ENCODE data around the gene INPP4B.
A peak's percentile ranks its signal among the peaks of the same experiment; 100 is the strongest.
"Not testable (repeated sequence)": the region's sequence is repeated elsewhere in the genome, so short reads cannot be mapped to it uniquely, and the experiment has no call there.

The INPP4B gene

DNA sequence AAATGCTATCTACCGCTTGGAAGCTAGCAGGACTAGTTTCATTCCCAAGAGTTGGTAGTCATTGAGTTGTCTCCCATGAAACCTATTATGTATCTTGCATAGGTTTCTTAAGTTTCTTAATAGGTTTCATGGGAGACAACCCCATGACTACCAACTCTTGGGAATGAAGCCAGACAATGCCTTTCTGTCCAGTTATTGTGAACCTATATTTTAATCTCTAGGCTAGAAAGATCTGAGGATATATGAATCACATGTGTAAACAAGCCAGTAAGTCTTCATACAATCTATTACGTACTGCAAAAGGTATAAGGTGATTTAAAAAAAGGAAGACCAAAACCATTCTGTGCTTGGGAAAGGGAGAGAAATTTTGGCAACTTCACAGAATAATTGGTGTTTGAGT lies 162.6 kb downstream of the INPP4B start:
- no peak for DNase-seq (ENCODE audit: low spot score)

DNA sequence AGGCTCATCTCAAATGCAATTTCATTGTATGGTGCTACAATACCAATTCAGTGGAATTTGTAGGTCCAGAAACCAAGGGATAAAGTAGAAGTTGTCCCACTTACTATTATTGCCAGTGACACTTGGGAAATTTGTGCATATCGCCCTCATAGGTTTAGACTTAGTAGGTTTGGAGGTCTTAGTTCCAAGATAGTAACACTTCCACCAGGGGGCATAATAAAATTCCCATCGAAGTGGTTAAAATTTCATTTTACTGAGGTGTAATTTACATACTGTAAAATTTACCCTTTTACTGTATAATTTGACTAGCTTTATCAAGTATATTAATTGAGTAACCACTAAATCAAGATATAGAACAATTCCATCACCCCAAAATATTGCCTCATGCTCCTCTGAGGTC lies 174.6 kb downstream of the INPP4B start:
- no peak for DNase-seq (ENCODE audit: low spot score)

DNA sequence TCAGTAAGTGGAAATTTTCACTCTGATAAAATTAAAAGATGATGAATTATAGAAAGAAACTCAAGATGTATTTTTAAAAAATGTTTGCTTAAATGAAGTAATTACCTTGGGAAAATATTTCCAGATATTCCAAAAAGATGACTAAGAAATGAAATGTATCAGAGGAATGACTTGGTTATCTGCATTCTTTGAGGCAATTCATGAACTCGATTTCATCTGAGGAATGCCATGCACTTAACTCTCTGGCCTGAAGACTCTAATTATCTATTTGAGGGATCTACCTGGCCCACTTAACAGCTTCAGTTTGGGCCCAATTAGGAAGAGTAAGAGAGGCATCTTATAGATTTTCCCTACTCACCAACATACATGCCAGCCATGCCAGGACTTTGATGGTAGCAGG lies 182.3 kb downstream of the INPP4B start:
- DNase-seq (ENCODE audit: low spot score), result peak; percentile 38

DNA sequence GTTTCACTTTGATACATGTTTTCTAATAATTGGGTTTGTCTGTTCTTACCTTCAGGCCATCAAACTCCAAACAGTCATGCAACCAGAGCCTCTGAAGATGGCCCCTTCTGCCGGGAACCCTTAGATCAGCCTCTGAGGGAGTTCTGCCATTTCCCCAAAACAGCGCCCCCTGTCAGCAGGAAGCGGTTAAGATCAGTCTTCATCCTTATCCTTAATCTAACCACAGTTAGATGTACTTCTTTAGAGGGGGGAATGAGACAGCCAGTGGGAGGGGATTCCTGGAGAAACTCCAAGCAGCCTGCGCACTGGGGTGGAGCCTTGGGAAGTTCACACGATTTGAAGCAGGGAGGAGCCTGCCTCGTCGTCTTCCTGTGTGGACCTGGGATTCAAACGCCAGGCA lies 185.4 kb downstream of the INPP4B start:
- no peak for DNase-seq (ENCODE audit: low spot score)

DNA sequence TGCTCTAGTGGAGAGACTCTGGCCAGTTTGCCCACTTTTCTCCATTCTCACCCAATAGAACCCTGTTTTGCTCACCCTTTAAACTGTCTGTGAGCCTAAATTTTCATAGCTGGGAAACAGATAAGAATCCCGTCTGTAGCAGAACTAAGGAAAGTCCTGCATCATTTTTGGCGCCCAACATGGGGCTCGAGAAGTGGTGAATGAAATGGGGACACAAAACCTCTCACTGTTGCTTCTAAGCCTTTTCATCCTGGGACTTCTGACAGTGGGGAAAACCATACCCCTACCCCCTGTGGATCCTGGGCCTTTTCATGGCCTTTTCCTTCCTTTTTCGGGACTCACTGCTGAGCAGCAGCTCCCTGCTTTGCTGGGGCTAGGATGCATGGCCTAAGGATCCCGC lies 189.9 kb downstream of the INPP4B start:
- no peak for DNase-seq (ENCODE audit: low spot score)

DNA sequence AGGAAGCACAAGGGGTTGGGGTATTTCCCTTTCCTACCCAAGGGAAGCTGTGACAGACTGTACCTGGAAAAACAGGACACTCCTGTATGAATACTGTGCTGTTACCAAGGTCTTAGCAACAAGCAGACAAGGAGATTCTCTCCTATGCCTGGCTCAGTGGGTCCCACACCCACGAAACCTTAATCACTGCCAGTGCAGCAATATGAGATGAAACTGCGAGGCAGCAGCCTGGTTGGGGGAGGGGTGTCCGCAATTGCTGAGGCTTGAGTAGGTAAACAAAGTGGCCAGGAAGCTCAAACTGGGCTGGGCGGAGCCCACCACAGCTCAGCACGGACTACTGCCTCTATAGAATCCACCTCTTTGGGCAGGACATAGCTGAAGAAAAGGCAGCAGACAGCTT lies 197.7 kb downstream of the INPP4B start:
- DNase-seq (ENCODE audit: low spot score), result no peak

DNA sequence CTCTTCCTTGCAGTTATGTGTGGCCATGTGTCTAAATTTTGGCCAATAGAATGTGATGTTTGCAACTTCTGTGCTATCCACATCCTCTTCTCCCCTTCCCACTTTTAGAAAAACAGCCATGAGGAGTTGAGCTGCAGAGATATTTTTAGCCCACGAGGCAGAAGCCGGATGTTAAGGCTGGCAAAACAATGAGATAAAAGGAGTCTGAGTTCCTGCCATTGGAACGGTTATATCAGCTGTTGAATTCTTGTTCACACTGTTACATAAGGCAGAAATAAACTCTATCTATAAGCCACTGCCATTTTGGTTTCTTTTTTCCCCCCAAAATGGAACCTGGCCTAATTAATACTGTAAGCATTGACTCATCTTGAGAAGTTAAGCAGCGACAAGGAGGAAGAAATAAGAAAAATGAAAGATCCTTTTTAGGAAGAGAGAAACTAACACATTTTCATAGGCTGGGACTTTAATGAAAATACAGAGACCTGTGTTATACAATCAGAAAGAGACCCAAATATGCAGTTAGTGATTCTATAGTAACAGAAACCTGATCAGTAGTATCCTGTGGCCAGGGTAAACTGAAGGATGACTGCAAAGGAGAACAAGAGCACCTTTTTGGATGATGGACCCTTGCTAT lies 200.5 kb downstream of the INPP4B start:
- no peak for DNase-seq (ENCODE audit: low spot score)

DNA sequence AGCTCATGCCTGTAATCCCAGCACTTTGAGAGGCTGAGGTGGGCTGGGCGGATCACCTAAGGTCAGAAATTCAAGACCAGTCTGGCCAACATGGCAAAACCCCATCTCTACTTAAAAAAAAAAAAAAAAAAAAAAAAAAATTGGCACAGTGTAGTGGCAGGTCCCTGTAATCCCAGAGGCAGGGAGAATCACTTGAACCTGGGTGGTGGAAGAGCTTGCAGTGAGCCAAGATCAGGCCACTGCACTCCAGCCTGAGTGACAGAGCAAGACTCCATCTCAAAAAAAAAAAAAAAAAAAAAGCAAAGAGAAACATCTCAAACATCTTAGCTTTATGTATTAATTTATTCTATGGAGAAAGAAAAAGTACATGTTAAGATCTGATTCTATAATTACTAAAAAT lies 201.5 kb downstream of the INPP4B start:
- not testable (repeated sequence) for DNase-seq (ENCODE audit: low spot score)

DNA sequence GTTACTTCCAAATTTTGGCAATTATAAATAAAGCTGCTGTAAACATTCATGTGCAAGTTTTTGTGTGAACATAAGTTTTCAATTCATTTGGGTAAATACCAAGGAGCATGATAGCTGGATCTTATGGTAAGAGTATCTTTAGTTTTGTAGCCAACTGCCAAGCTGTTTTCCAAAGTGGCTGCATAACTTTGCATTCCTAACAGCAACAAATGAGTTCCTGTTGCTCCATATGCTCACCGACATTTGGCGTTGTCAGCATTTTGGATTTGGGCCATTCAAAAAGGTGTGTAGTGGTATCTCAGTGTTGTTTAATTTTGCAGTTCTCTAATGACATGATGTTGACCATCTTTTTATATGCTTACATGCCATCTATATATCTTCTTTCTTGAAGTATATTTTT lies 208.5 kb downstream of the INPP4B start:
- no peak for DNase-seq (ENCODE audit: low spot score)

DNA sequence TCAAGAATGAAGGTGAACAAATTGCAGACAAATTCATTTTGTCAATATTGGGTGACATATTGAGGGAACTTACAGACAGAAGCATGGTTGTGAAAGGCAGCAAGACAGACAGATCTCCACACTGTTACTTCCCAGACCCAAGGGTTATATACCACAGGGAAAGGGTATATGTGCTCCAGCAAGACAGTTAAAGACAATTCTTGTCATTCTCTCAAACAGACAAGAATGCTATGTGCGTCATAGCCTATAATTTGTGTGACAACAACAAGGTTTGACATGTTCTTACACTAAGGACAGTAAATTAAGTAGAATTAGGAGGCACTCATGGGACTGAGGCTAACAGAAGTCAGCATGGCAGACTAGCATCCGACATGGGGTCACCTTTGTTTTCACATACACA lies 214.3 kb downstream of the INPP4B start:
- no peak for DNase-seq (ENCODE audit: low spot score)

DNA sequence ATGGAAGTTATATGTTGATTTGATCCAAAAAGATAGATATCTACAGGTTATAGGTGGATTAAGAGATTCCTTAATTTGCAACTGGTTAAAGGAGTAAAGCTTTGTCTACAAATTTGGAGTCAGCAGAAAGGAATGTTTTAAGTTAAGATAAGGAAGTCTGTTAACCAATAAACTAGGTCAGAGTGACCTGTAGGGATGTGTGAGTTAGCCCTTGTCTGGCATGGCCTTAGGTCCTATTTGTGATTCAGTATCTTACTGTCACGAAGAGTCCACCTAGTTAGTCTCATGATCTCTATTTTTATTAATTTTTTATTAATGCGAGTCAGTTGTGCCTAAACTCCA lies 230.8 kb downstream of the INPP4B start:
- no peak for DNase-seq (ENCODE audit: low spot score)

DNA sequence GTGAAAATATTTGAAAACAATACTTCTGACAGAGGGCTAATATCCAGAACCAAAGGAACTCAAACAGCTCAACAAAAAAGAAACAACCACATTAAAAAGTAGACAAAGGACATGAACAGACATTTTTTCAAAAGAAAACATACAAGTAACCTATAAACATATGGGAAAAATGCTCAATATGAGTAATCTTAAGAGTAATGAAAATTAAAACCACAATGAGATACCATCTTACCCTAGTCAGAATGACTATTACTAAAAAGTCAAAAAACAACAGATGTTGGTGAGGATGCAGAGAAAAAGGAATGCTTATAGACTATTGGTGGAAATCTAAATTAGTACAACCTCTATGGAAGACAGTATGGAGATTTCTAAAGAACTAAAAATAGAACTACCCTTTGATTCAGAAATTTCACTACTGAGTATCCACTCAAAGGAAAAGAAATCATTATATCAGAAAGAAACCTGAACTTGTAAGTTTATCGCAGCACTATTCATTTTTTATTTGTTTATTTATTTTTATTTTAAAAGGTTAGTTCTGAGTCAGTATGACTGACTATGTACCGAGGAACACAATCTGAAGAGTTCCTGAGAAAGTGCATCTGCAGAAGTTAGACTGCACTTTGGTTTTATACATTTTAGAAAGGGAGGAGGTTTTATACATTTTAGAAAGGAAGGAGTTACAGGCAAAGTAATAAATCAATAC lies 231.3 kb downstream of the INPP4B start:
- no peak for DNase-seq (ENCODE audit: low spot score)

DNA sequence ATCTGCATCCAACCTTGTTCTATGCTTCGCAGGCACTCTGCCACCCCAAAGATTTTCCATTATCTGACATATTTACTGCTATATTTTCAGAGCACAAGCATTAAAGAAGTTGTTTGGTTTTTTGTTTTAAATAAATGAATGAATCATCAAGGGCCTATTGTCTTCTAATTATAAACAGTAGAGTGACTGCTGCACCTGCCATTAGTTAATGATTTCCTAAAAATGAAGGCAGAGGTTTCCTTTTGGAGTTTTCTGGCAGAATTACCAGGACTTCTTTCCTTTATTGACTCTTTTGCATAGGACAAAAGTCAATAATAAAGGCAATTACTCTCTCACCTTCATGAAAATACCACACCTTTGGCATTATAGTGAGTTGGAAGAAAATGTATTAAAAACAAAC lies 238.1 kb downstream of the INPP4B start:
- DNase-seq (ENCODE audit: low spot score), result no peak

DNA sequence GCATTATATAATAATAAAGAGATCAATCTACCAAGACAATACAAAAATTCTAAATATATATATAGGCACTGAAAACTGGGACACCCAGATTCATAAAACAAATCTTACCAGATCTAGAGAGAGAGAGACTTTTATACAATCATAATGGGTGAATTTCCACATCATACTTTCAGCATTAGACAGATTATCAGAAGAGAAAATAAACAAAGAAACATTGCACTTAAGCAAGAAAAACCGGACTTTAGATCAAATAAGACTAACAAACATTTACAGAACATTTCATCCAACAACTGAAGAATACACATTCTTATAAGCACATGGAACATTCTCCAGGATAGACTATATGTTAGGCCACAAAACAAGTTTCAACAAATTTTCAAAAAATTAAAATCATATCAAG lies 245.1 kb downstream of the INPP4B start:
- DNase-seq (ENCODE audit: low spot score), result no peak

DNA sequence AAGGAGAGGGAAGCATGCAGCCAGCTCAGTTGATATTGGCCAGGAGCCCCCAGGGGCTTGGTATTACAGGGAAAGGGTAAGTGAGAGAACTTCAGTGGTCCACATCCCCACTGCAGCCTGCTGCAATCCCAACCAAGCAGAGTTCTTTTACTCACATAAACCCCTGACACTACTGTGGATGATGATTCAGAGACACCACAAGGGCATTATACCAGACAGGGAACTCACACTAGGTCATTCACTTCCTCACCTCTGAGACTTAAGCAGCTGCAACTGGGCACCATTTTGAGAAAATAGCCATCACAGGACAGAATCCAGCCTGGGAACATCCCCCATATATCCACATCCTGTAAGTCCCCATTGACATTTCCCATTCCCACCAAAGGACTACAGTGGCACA lies 248.0 kb downstream of the INPP4B start:
- no peak for DNase-seq (ENCODE audit: low spot score)

DNA sequence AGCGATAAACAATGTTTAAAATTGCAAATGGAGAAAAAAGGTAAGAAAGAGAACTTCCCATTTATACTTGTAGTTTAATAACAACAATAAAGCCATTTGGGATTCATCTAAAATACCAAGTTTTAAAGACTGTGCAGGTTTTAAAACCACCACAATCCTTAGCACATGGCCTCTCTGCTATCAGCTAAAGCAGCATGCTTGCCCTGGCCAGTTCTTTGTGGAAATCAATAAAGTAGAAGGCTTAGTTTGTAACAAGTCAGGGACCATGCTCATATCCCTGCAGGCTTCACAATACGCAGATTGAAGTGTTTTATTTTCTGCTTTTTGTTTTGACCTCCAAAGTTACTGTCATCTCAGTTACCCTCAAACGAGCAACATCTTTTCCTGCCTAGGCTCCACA lies 249.5 kb downstream of the INPP4B start:
- DNase-seq (ENCODE audit: low spot score), result no peak

DNA sequence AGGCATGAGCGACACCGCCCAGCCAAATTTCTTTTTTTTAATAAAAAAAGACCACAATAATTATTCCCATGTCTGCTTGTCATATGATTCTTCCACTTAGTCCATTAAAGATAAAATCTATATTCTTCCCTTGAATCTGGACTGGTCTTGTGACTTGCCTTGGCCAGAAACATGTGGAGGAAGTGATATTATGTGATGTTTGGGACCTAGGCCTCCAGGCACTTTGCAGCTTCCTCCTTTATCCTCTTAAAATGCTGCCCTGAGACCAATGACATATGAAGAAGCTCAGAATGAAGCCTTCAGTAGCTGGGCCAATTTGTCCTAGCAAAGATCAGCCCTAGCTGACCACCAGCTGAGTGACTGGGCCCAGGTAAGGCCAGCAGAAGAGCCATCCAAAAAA lies 250.0 kb downstream of the INPP4B start:
- no peak for DNase-seq (ENCODE audit: low spot score)

DNA sequence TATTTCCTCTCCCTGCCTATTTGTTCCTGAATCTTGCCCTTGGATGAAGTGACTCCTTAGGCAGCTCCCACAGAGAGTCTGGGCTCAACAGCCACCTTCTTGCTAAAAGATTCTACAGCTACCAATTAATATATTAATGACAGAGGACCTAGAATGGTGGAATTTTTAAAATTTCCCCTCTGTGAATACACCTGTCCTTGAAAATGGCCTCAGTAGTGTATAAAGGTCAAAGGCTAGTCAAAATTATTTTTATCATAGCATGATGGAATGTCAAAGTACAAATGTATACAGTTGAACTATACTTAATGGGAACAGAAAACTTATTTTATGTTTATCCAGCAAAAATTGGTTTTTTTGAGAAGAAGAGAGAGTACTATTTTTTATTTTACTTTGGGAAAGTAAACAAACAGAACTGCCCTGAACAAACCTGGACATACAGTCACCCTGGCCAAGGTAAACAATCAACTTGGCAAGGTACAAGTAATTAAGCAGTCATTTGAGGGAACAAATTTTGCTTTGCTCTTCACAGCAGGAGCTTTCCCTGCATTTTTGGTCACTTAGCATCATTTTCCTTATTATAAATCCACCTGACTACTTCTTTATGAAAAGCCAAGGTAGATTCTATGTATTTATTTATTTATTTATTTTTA lies 250.8 kb downstream of the INPP4B start:
- no peak for DNase-seq (ENCODE audit: low spot score)

DNA sequence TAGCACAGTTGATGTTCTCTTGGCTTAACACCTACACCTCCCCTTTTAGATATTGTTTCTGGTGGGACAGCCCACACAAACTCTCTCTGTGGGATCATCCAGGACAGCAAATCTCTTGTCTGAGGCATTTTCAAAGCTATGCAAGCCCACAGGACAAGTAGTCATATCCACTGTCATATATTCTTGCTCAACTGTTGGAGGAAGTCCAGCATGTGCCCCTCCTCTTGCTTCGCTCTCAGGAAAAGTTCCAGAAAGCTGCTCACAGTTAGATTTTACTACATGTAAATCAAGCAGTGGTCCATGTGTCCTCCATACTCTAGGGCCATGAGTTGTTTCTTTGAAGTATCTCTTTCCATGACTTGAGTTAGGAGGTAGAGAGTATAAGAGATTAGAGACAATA lies 260.7 kb downstream of the INPP4B start:
- no peak for DNase-seq (ENCODE audit: low spot score)

DNA sequence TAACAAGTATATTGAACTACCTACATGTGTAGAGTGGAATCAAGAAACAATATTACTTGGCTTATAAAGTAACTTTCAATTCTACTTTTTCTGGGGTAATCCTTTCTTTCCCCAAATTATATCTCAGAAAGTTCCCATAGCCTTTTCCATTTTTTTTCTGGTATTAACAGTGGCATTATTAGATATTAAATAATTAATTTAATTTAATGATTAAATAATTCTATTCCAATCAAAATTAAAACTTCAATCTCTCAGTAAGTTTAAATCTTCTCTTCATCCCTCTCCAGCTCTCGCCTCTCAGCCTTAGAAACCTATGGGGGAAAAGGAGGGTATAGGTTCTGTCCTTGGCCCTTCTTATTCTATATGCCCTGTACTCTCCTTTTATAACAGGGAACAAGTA lies 262.4 kb downstream of the INPP4B start:
- DNase-seq (ENCODE audit: low spot score), result no peak

DNA sequence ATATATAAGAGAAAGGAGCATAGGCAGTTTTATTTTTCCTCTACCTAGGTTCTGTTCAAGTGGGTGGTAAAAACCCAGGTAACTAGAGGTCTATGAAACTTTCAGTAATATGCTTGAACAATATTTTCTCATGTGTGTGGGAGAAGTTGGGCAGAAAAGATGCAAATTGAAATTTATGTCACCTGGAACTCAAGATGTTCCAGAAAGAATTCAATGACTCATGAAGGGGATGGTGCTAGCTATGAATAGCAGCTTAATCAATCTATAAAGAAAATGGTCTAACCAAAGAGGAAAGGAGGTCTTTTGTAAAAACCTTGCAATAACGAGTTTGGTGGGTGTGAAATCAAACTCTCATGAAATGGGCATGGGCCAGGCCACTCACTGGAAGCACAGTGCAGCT lies 263.8 kb downstream of the INPP4B start:
- no peak for DNase-seq (ENCODE audit: low spot score)

DNA sequence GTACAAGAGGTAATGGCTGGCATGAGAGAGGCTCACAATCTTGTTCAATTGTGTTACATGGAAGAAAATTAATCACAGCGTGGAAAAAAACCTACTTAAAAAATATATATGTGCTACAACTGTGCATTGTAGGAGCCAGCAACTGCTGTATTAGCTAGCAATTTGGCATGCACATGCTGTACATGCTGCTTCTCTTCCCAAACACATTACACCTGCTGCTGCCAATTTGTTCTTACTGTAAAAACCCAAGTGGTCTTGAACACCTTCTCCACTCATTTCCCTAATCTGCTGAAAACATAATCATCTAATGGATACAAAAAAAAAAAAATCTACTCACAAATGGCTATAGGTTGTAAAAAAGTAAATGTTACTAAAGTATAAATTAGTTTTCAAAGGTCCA lies 264.2 kb downstream of the INPP4B start:
- DNase-seq (ENCODE audit: low spot score), result no peak

DNA sequence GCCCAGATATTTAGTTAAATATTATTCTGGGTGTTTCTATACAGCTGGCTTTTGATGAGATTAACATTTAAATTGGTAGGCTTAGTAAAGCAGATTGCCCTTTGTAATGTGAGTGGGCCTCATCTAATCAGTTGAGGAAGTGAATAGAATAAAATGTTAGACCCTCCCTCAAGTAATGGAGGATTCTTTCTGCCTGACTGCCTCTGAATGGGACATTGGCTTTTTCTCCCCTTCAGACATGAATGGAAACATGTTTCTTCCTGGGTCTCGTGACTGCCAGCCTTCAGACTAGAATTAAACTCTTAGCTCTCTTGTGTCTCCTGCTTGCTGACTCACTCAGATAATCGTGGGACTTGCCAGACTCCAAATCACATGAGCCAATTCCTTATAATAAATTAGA lies 266.7 kb downstream of the INPP4B start:
- no peak for DNase-seq (ENCODE audit: low spot score)

DNA sequence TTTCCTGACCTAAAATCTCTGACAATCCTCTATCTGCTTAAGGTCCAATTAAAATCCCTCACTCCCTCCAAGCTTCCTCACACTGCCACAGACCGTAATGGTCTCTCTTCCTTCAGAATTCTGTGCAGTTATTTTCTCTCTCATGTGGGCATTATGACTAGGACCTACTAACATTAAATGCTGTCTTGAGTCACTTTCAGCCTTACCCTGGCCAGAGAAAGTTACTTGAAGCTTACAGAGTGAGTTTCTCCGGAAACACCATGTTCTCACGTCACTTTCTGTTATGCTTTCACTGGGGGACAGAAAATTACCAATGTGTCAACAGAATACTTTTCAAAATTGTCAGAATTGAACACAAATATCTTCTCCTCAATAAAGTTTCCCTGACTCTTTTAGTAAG lies 271.8 kb downstream of the INPP4B start:
- DNase-seq (ENCODE audit: low spot score), result no peak

All from AG20443 (cell line).